Fibroblast of lung (primary cell): ENCODE measurements around the gene ZNF800. TPM values are rescaled to one million over a fixed set of nuclear protein-coding genes. Genes with fewer than 3 reads are reported as not detected.

ENCODE experiments used
- DNase-seq, 2 donors: peaks; one replicate each; pipeline versions ENCODE4 v3.0.0 to v3.0.0-alpha.2; 2010; ENCODE audit warnings: low read depth in 2 of 2
- H2AFZ ChIP-seq: 2 replicates; pipeline ENCODE4 v1.5.1; 2012; ENCODE audit warnings: low read length, control low read depth, inconsistent platforms
- H3K27ac ChIP-seq: 2 replicates; pipeline ENCODE4 v1.5.1; 2011; ENCODE audit warnings: low read length, control low read depth; ENCODE audit not compliant: insufficient read depth
- H3K27me3 ChIP-seq: 2 replicates; pipeline ENCODE4 v1.5.1; 2011; ENCODE audit warnings: mild to moderate bottlenecking, low read length; ENCODE audit not compliant: control insufficient read depth, insufficient read depth
- H3K36me3 ChIP-seq: 2 replicates; pipeline ENCODE4 v1.5.1; 2011; ENCODE audit warnings: low read length; ENCODE audit not compliant: control insufficient read depth, insufficient read depth
- H3K4me1 ChIP-seq: 2 replicates; pipeline ENCODE4 v1.5.1; 2011; ENCODE audit warnings: low read length; ENCODE audit not compliant: control insufficient read depth, insufficient read depth; ENCODE audit errors: extremely low read depth
- H3K4me2 ChIP-seq: 2 replicates; pipeline ENCODE4 v1.5.1; 2011; ENCODE audit warnings: low read length, control low read depth; ENCODE audit not compliant: insufficient read depth; ENCODE audit errors: extremely low read depth
- H3K4me3 ChIP-seq, 4 experiments: fragments of 200-600 bp in 1 of 4; sonication (generic) in 1 of 4; replicated peaks in 1 of 4; 2 replicates each; pipeline ENCODE4 v1.5.1; 2011 to 2016; ENCODE audit warnings: low read length in 4 of 4, low read depth in 3 of 4, mild to moderate bottlenecking in 3 of 4, control low read depth in 2 of 4, inconsistent platforms in 1 of 4, mixed read lengths in 1 of 4; ENCODE audit not compliant: insufficient read depth in 1 of 4; ENCODE audit errors: control extremely low read depth in 1 of 4
- H3K79me2 ChIP-seq: 2 replicates; pipeline ENCODE4 v1.5.1; 2012; ENCODE audit warnings: mild to moderate bottlenecking, low read length, inconsistent platforms; ENCODE audit not compliant: control insufficient read depth, insufficient read depth
- H3K9ac ChIP-seq: 2 replicates; pipeline ENCODE4 v1.5.1; 2011; ENCODE audit warnings: mild to moderate bottlenecking, low read length, control low read depth; ENCODE audit not compliant: insufficient read depth
- H3K9me3 ChIP-seq: 2 replicates; pipeline ENCODE4 v1.5.1; 2012; ENCODE audit warnings: low read depth, low read length; ENCODE audit not compliant: control insufficient read depth, insufficient read depth
- H4K20me1 ChIP-seq: 2 replicates; pipeline ENCODE4 v1.5.1; 2011; ENCODE audit warnings: low read length; ENCODE audit not compliant: control insufficient read depth, insufficient read depth; ENCODE audit errors: extremely low read depth
- EZH2 ChIP-seq: IDR thresholded peaks from 2 replicates; pipeline ENCODE4 v1.5.1; 2012; ENCODE audit warnings: low read length, control low read depth, mild to moderate bottlenecking; ENCODE audit errors: missing control alignments
- polyA plus RNA-seq, 2 donors: library from polyadenylated mRNA; depleted of rRNA in 1 of 2; stranded (reverse) in 1 of 2; unstranded in 1 of 2; fragments of >200 nt; gene quantifications; 2 replicates each; pipeline ENCODE4 v1.2.1, GENCODE V29; 2011 to 2012; ENCODE audit warnings: missing spikeins in 1 of 2
- total RNA-seq: library from RNA; depleted of rRNA; stranded (reverse); fragments of >200 nt; gene quantifications from 2 replicates; pipeline ENCODE4 v1.2.1, GENCODE V29; 2014
- TF ChIP-seq, protein P1 (sequence below), 2 donors: IDR thresholded peaks in 1 of 2; conservative IDR thresholded peaks in 1 of 2; 1 replicate in 1 of 2; 2 replicates in 1 of 2; pipeline ENCODE4 v1.5.1; 2011 to 2012; ENCODE audit warnings: low read length in 2 of 2, control low read depth in 1 of 2, inconsistent platforms in 1 of 2, low read depth in 1 of 2, mild to moderate bottlenecking in 1 of 2

ZNF800 gene
- total and polyA plus RNA-seq, 2 donors (not counting 1 experiment from before 2014, with no cell fraction given) = 12.4 to 16.6 TPM

DNA sequence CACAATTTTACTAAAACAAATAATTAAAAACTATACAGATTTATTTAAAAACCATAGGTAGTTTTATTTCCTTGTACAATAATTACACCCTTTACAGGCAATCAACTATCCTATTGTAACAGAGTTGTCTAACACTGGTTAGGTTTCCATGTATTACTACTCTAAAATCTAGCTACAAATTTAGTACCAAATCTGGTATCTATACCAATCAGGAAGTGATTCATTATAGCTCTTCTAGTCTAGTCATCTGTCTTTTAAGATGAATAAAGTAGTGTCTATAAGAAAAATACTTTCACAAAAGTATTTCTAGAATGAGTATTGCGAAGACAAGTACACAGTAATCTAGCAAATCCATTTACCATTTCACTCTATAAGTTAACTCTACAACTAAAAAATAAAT, 16.9 kb downstream of the ZNF800 start:
- peaks cover 5% of the 10 kb centered on the region for H3K36me3 ChIP-seq
- no peak for TF ChIP-seq EZH2
- TF ChIP-seq, protein P1, sequence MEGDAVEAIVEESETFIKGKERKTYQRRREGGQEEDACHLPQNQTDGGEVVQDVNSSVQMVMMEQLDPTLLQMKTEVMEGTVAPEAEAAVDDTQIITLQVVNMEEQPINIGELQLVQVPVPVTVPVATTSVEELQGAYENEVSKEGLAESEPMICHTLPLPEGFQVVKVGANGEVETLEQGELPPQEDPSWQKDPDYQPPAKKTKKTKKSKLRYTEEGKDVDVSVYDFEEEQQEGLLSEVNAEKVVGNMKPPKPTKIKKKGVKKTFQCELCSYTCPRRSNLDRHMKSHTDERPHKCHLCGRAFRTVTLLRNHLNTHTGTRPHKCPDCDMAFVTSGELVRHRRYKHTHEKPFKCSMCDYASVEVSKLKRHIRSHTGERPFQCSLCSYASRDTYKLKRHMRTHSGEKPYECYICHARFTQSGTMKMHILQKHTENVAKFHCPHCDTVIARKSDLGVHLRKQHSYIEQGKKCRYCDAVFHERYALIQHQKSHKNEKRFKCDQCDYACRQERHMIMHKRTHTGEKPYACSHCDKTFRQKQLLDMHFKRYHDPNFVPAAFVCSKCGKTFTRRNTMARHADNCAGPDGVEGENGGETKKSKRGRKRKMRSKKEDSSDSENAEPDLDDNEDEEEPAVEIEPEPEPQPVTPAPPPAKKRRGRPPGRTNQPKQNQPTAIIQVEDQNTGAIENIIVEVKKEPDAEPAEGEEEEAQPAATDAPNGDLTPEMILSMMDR (conservative IDR thresholded peaks at IDR 0.05 in 1 of 2, IDR thresholded peaks at IDR 0.05 in 1 of 2; ENCODE audit: low read depth in 1 of 2, low read length in 2 of 2) = no peak
- no peaks in the 10 kb centered on the region for H3K4me1 ChIP-seq
- H3K4me2 ChIP-seq = no peak overlapping the region
- no peak overlapping the region for H2AFZ ChIP-seq
- H3K9ac ChIP-seq = no peak overlapping the region
- H3K9me3 ChIP-seq = no peaks in the 10 kb centered on the region
- H4K20me1 ChIP-seq = no peaks in the 10 kb centered on the region
- H3K27me3 ChIP-seq = no peaks in the 10 kb centered on the region
- no peak for DNase-seq
- peaks cover 24% of the 10 kb centered on the region for H3K79me2 ChIP-seq
- no peak overlapping the region for H3K4me3 ChIP-seq
- H3K27ac ChIP-seq = no peak overlapping the region

DNA sequence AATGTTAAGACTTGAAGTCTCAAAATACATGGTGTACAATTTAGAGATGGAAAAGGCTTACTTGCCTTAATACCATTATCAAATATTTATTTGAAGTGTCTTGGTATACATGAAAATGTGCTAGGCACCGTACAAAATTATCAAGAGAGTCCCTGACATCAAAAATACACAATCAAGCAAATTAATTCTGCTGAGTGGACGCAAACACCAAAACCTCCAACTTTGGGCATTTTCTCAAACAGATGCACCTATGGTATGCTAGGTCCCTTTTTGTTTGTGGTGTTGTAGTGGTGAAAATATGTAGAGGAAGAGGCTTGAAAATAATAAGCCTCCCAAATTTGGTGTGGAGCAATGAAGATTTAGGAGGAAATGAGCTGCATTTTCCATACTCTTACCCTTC, 24.8 kb downstream of the ZNF800 start:
- H4K20me1 ChIP-seq = no peaks in the 10 kb centered on the region
- H3K27me3 ChIP-seq = no peaks in the 10 kb centered on the region
- H3K4me2 ChIP-seq = no peak overlapping the region
- H3K4me3 ChIP-seq = no peak overlapping the region
- no peaks in the 10 kb centered on the region for H3K4me1 ChIP-seq
- no peak for DNase-seq
- H3K27ac ChIP-seq = no peak overlapping the region
- H3K9ac ChIP-seq = no peak overlapping the region
- TF ChIP-seq, protein P1 (conservative IDR thresholded peaks at IDR 0.05 in 1 of 2, IDR thresholded peaks at IDR 0.05 in 1 of 2; ENCODE audit: low read depth in 1 of 2, low read length in 2 of 2) = no peak
- no peak for TF ChIP-seq EZH2
- no peak overlapping the region for H2AFZ ChIP-seq
- H3K36me3 ChIP-seq = no peaks in the 10 kb centered on the region
- H3K9me3 ChIP-seq = no peaks in the 10 kb centered on the region
- H3K79me2 ChIP-seq = no peaks in the 10 kb centered on the region

DNA sequence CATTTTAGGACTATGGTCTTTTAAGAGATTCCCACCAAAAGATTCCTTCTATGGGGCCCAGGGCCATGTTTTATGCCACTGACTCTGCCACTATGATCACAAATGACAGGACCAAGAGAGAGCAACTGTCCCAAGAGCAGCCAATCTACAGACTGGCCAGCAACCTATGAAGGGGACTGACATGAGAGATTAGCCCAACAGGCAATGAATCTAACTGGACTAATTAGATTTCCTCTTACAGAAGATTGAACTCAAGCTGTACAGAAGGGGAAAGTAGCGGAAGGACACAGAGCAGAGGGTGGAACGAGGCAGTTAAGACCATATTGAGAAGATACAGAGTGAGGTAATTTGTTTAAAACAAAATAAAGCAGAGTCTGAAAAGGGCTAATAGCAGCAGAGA, 25.8 kb downstream of the ZNF800 start:
- Histone ChIP-seq H3K9ac (no peak overlapping the region), H3K27me3 (no peaks in the 10 kb centered on the region), H2AFZ (no peak overlapping the region), H3K4me2 (no peak overlapping the region), H3K9me3 (no peaks in the 10 kb centered on the region), H3K36me3 (no peaks in the 10 kb centered on the region), H3K79me2 (no peaks in the 10 kb centered on the region), H3K4me3 (no peak overlapping the region), H3K27ac (no peak overlapping the region), H4K20me1 (no peaks in the 10 kb centered on the region), H3K4me1 (no peaks in the 10 kb centered on the region)
- no peak for TF ChIP-seq EZH2
- TF ChIP-seq, protein P1 (conservative IDR thresholded peaks at IDR 0.05 in 1 of 2, IDR thresholded peaks at IDR 0.05 in 1 of 2; ENCODE audit: low read depth in 1 of 2, low read length in 2 of 2) = no peak
- DNase-seq = no peak
